DMS153 treated with DMSO at 0.1 percent for 48 hours (cell line): Measurements from ENCODE around the gene PPM1N.

Experiments used
- DNase-seq: peaks from one replicate; lab custom pipeline; 2025; ENCODE audit not compliant: unreplicated experiment; lab: John Stamatoyannopoulos, UW

The PPM1N gene

DNA sequence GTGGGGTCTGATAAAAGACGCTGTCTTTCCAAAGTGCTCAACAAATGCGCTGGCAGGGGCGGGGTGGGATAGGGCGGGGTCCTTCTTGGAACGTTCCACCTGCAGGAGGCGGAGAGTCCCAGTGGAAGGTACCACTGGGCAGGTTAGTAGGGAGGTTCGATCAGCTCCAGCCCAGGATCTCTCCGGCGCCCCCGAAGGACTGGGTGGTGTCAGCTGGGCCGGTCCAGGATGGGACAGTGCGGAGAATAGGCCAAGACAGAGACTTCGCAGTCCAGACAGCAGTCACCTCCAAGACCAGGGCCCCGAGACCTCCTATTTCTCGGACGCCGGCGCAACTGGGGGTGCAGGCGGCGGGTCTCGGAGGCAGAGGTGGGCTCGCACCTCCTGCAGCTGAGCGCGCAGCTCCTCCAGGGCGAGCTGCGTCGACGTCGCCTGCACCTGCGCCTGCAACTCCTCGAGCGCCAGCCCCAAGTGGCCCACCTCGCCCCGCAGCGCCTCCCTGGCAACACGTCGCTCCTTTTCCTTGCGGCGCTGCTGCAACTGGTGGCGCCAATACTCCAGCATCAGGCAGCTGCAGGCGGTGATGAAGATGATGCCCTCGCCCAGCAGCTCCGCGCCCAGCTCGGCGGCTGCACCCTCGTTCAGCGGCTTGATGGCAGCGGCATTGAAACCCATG, 30.6 kb downstream of the PPM1N start:
- DNase-seq, result peak; percentile 41

DNA sequence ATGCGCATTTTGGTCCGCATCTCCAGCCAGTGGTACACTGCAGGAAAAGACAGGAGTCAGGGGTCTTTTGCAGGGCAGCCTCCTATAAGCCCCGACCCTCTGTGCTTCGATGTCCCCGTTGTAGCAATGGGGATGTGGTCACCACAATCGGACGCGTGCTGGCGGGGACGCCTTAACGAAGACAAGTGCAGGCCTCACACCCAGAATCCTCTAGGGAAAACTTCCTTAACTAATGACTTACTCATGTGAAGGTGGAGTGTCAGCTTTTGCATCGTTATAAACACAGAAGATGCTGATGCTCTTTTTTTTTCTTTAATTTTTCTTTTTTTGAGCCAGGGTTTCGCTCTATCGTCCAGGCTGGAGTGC, 31.2 kb downstream of the PPM1N start:
- DNase-seq, result no peak

DNA sequence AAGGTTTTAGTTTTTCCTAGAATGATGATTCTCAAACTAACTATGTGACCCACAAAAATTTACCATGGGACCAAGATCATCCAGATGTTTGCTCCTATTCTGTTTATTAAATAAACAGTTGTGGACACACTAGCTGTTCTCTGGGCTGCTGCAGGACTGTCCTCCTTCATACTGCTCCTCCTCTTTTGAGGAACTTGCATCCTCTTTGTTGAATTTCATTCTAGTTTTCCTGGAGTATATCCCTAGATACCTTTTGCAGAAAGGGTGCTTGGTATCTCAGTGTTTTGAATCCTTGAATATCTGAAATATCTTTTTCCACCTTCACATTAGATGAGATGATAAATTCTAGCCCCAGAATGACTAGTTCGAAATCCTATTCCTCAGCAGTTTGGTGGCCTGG, 33.1 kb downstream of the PPM1N start:
- DNase-seq, result no peak

DNA sequence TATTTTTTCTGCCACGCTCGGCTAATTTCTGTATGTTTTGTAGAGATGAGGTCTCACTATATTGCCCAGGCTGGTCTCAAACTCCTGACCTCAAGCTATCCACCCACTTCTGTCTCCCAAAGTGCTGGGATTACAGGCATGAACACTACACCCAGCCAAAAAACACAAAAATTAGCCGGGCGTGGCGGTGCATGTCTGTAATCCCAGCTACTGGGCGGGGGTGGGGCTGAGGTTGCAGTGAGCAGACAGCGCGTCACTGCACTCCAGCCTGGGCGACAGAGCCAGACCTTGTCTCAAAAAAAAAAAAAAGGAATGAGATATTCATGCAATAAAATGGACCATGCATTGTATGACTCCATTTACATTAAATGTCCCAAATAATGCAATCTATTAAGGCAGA, 41.2 kb downstream of the PPM1N start:
- DNase-seq, result no peak

DNA sequence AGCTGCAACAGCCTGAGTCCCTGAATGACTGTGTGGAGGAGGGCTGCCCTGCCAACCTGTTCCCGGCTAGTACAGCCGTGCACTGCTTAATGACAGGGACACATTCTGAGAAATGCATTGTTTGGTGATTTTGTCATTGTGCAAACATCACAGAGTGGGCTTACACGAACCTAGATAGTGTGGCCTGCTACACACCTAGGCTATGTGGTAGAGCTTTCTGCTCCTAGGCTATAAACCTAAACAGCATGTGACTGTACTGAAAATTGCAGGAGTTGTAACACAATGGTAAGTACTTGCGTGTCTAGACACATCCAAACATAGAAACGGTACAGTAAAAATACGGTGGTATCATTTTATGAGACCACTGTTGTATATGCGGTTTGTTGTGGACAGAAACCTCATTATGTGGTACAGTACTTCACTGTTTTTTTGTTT, 44.0 kb downstream of the PPM1N start:
- no peak for DNase-seq

DNA sequence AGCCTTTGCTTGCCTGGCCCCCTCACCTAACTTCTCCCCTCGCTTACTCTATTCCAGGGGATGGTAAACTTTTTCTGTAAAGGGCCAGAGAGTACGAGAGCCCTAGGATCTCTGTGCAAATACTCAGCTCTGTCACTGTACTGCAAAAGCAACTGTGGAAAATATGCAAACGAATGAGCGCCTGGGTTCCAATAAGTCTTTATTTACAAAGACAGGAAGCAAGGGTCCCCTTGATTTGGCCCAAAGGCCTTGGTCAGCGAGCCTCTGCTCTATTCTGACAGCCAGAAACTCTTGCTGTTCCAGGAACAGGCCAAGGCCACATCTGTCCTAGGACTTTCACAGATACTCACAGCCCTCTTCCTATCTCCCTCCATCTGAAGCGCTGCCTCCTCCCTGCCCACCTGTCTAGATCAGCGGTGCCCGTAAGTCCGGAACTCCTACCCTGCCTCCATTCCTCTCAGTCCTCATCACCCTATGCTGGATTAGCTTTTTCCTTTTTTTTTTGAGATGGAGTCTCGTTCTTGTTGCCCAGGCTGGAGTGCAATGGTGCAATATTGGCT, 49.0 kb downstream of the PPM1N start:
- DNase-seq, result no peak

DNA sequence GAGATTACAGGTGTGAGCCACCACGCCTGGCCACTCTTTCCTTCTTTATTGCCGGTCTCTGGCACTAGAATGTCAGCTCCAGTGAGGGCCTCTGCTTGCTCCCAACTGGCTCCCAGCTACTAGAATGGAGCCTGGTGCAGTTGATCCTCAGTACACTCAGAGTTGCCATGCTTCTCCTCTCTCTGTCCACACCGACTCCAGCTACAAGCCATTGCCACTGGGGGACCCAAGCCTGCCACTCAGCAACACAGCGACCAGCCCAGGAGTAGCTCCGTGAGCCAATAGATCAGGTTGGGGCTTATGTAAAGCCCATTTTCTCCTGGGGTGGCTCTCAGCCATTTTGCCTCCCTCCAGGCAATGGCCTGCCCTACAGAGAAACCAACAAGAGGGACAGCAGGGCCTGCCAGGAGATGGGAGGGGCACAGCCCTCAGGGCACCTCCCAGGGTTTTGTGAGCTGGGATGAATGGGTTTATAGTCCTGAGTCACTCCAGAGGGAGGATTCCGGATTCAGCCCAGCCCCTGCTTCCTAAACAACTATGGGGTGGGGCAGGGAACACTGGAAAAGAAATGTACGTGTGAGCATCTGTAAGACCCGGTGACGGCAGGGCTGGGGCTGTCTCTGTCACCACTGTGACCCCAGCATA, 49.8 kb downstream of the PPM1N start:
- DNase-seq, result no peak
